ENCODE results near the gene GPATCH2L. TPM values are rescaled to one million over a fixed set of nuclear protein-coding genes. Genes with fewer than 3 reads are reported as not detected.

Gene GPATCH2L
- total RNA-seq, 1 donor from 2014 or later, result 40.2 TPM

DNA sequence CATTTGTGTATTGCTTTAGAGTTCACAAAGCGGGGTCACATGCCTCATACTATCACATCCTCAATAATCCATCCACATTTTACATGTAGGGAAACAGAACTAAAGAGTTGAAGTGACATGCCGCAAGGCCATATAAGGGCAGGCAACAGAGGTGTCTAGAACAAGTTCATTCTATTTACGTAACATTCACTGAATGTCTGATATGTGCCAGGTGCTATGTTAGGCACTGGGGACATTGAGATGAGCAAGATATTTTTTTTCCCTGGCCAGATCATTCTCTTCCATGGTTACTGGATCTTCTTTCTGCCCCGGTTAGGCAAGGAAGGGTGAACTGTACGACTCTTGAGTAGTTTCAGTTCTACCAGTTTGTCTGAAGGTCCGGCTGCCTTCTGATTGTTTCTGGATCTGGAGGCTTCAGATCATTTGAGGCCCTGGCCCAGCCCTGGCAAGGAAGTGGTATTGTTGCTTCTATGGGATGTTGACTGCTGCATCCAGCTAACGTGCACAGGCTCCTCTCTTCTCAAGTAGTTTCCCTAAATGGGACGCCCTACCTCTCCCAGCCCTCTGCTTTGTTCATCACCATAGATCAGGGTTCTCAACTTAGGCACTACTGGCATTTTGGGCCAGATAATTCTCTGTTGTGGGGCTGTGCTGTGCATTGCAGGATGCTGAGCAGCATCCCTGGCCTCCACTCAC lies 12.1 kb downstream of the GPATCH2L start:
- Histone ChIP-seq H3K4me1 (ENCODE audit: control insufficient read depth in 3 of 3, insufficient read depth in 3 of 3, low read length in 3 of 3) (peaks cover 24 to 37% (median 29%) of the 10 kb centered on the region in 3 donors), H3K9me3 (ENCODE audit: control insufficient read depth in 3 of 3, low read length in 3 of 3) (peaks cover 0 to 3% (median 2%) of the 10 kb centered on the region in 3 donors), H3K27me3 (ENCODE audit: control insufficient read depth in 3 of 3, insufficient read depth in 3 of 3, low read length in 3 of 3) (no peaks in the 10 kb centered on the region), H3K9ac (ENCODE audit: low read depth in 1 of 3, low read length in 3 of 3) (peak overlapping the region; percentile 51 to 71 (median 63)), H3K36me3 (ENCODE audit: control insufficient read depth in 3 of 3, insufficient read depth in 3 of 3, low read length in 3 of 3) (peaks cover 12 to 32% (median 25%) of the 10 kb centered on the region in 3 donors), H3K4me3 (ENCODE audit: low read length in 3 of 3) (peak overlapping the region; percentile 52 to 63 (median 59)), H3K27ac (ENCODE audit: low read depth, low read length) (peak overlapping the region; percentile 87)

DNA sequence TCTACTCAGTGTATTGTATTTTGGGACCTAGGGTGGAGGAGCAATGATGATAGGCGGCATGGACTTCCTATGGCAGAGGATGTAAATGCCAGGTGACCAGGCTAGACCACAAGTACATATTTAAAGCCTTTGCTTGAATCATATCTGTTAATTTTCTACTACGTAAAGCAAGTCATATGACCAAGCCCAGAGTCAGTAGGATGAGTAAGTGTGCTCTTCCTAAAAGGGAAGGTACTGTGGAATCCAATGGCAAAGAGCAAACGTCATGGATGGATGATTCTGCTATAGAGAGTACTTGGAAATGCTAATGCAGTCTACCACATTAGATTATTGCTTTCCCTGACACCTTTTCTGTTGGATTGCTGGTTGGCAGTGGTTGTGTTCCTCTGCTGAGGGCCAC lies 16.8 kb downstream of the GPATCH2L start:
- H3K27me3 ChIP-seq (ENCODE audit: control insufficient read depth in 3 of 3, insufficient read depth in 3 of 3, low read length in 3 of 3), result no peaks in the 10 kb centered on the region
- H3K36me3 ChIP-seq (ENCODE audit: control insufficient read depth in 3 of 3, insufficient read depth in 3 of 3, low read length in 3 of 3), result peaks cover 9 to 29% (median 26%) of the 10 kb centered on the region in 3 donors
- peaks cover 0 to 3% (median 2%) of the 10 kb centered on the region in 3 donors for H3K9me3 ChIP-seq (ENCODE audit: control insufficient read depth in 3 of 3, low read length in 3 of 3)
- peaks cover 15 to 17% (median 16%) of the 10 kb centered on the region in 3 donors for H3K4me1 ChIP-seq (ENCODE audit: control insufficient read depth in 3 of 3, insufficient read depth in 3 of 3, low read length in 3 of 3)
- H3K4me3 ChIP-seq (ENCODE audit: low read length in 3 of 3), result no peak overlapping the region
- H3K27ac ChIP-seq (ENCODE audit: low read depth, low read length), result no peak overlapping the region
- H3K9ac ChIP-seq (ENCODE audit: low read depth in 1 of 3, low read length in 3 of 3), result no peak overlapping the region

DNA sequence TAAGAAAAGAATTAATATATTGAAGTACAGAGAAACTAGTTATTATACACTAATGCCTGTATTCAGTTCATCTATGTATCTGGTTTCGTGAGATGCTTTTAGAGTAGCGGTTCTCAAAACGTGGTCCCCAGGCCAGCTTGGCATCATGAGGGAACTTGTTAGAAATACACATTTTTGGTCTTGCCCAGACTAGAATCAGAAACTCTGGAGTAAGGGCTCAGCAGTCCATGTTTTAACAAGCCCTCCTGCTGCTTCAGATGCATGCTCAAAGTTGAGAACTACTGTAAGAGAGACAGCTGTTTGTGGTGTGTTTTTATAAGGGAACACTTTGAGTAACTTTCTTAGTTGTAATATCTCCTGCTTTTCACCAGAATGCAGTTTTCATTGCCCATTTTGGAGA lies 18.1 kb downstream of the GPATCH2L start:
- Histone ChIP-seq H3K36me3 (ENCODE audit: control insufficient read depth in 3 of 3, insufficient read depth in 3 of 3, low read length in 3 of 3) (peaks cover 9 to 30% (median 29%) of the 10 kb centered on the region in 3 donors), H3K27ac (ENCODE audit: low read depth, low read length) (no peak overlapping the region), H3K4me3 (ENCODE audit: low read length in 3 of 3) (no peak overlapping the region), H3K4me1 (ENCODE audit: control insufficient read depth in 3 of 3, insufficient read depth in 3 of 3, low read length in 3 of 3) (peaks cover 6 to 9% (median 7%) of the 10 kb centered on the region in 3 donors), H3K9me3 (ENCODE audit: control insufficient read depth in 3 of 3, low read length in 3 of 3) (peaks cover 0 to 3% (median 2%) of the 10 kb centered on the region in 3 donors), H3K9ac (ENCODE audit: low read depth in 1 of 3, low read length in 3 of 3) (no peak overlapping the region), H3K27me3 (ENCODE audit: control insufficient read depth in 3 of 3, insufficient read depth in 3 of 3, low read length in 3 of 3) (no peaks in the 10 kb centered on the region)

DNA sequence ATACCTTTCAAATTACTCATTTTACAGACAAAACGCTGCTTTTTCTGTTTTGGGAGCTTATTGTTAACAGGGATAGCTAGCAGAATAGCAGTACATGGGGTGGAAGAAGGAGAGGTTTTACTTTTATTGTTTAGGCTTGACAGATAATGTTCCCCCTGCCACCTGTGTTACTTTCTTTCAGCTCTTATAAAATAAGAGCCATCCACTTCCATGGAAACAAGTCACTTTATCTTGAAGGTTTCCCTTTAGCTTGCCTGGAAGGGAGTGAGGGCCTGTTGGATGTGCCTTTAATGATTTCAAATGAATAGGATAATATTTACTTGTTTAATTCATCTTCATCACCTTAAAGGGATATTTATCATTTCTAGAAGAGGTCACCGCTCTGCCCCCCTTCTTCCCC lies 23.3 kb downstream of the GPATCH2L start:
- Histone ChIP-seq H3K36me3 (ENCODE audit: control insufficient read depth in 3 of 3, insufficient read depth in 3 of 3, low read length in 3 of 3) (peaks cover 13 to 34% (median 34%) of the 10 kb centered on the region in 3 donors), H3K9me3 (ENCODE audit: control insufficient read depth in 3 of 3, low read length in 3 of 3) (no peaks in the 10 kb centered on the region), H3K4me1 (ENCODE audit: control insufficient read depth in 3 of 3, insufficient read depth in 3 of 3, low read length in 3 of 3) (peaks cover 0 to 6% (median 0%) of the 10 kb centered on the region in 3 donors), H3K27ac (ENCODE audit: low read depth, low read length) (no peak overlapping the region), H3K27me3 (ENCODE audit: control insufficient read depth in 3 of 3, insufficient read depth in 3 of 3, low read length in 3 of 3) (no peaks in the 10 kb centered on the region), H3K4me3 (ENCODE audit: low read length in 3 of 3) (no peak overlapping the region), H3K9ac (ENCODE audit: low read depth in 1 of 3, low read length in 3 of 3) (no peak overlapping the region)

DNA sequence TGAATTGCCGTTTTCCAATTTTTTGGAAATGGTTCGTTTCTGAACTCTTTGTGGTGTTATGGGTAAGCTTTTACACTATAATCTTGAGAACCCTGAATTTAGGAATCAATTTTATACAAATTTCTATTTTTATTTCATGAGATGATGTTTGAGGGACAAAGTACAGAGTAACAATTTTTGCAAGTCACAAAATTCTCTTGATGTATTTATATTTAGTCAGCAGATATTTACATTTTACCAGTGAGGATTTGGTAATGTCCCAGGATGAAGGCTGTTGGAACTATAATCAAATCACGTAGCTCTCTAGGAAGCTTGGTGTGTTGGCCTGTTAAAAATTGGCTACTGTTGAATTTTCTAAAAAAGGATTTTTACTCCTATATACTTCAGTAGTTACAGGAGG lies 24.2 kb downstream of the GPATCH2L start:
- H3K27me3 ChIP-seq (ENCODE audit: control insufficient read depth in 3 of 3, insufficient read depth in 3 of 3, low read length in 3 of 3), result no peaks in the 10 kb centered on the region
- H3K27ac ChIP-seq (ENCODE audit: low read depth, low read length), result no peak overlapping the region
- no peak overlapping the region for H3K9ac ChIP-seq (ENCODE audit: low read depth in 1 of 3, low read length in 3 of 3)
- H3K4me3 ChIP-seq (ENCODE audit: low read length in 3 of 3), result no peak overlapping the region
- H3K9me3 ChIP-seq (ENCODE audit: control insufficient read depth in 3 of 3, low read length in 3 of 3), result no peaks in the 10 kb centered on the region
- H3K36me3 ChIP-seq (ENCODE audit: control insufficient read depth in 3 of 3, insufficient read depth in 3 of 3, low read length in 3 of 3), result peaks cover 13 to 40% (median 37%) of the 10 kb centered on the region in 3 donors
- peaks cover 0 to 6% (median 0%) of the 10 kb centered on the region in 3 donors for H3K4me1 ChIP-seq (ENCODE audit: control insufficient read depth in 3 of 3, insufficient read depth in 3 of 3, low read length in 3 of 3)

DNA sequence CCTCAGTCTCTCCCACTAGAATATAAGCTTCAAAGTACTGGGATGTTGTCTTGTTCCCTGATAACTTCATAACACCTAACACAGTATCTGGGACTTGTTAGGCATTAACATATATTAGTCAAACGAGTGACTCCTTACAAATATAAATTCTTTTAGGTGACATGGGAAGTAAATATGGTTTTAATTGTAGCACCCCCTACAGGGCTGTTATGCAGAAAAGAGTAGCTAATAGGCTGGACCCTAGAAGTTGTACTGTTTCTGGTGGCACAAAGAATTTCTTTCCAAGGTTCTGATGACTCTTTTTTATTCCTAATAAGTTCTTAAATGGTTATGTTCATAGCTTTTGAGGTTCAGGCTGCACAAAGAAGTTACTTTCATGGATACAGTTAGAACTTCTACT lies 29.8 kb downstream of the GPATCH2L start:
- Histone ChIP-seq H3K4me3 (ENCODE audit: low read length in 3 of 3) (no peak overlapping the region), H3K9ac (ENCODE audit: low read depth in 1 of 3, low read length in 3 of 3) (no peak overlapping the region), H3K36me3 (ENCODE audit: control insufficient read depth in 3 of 3, insufficient read depth in 3 of 3, low read length in 3 of 3) (peaks cover 24 to 52% (median 48%) of the 10 kb centered on the region in 3 donors)

DNA sequence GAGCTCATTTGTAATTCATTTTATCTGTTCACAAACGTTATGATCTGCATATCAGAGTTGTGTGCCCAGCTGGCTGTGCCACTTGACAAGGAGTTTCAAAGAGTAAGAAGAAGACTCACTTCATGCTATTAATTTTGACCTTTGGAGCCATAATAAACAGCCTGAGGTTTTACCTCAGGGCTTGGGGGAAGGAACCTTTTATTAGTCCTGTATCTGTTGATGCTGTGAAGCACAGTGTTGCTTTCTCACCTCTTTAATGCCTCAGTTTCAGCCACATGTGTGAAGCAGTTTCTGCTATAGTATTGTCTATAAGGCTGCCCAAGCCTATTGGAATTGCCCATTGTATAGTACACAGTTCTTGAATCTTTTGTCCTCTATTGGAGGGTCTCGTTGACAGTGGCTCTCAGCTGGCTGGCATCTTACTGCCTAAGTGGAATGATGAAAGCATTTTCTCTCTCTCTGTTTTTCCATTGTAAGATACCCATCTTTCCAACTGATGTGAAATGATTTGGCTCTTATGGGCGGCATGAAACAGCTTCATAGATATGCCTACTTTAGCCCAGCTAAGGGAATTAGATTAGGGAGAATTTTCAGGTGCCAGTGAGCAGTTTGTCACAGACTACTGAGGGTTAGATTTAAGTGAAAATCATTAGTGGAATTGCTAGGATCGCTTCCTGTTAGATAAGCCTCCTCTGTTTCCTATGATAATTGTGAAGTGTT lies 34.7 kb downstream of the GPATCH2L start:
- Histone ChIP-seq H3K27me3 (ENCODE audit: control insufficient read depth in 3 of 3, insufficient read depth in 3 of 3, low read length in 3 of 3) (no peaks in the 10 kb centered on the region), H3K4me3 (ENCODE audit: low read length in 3 of 3) (no peak overlapping the region), H3K36me3 (ENCODE audit: control insufficient read depth in 3 of 3, insufficient read depth in 3 of 3, low read length in 3 of 3) (peaks cover 5 to 25% (median 20%) of the 10 kb centered on the region in 3 donors), H3K27ac (ENCODE audit: low read depth, low read length) (no peak overlapping the region), H3K4me1 (ENCODE audit: control insufficient read depth in 3 of 3, insufficient read depth in 3 of 3, low read length in 3 of 3) (peaks cover 0 to 4% (median 0%) of the 10 kb centered on the region in 3 donors), H3K9ac (ENCODE audit: low read depth in 1 of 3, low read length in 3 of 3) (no peak overlapping the region), H3K9me3 (ENCODE audit: control insufficient read depth in 3 of 3, low read length in 3 of 3) (no peaks in the 10 kb centered on the region)

More for the DNA sequence above, 29.8 kb downstream of the GPATCH2L start:
- Histone ChIP-seq H3K4me1 (ENCODE audit: control insufficient read depth in 3 of 3, insufficient read depth in 3 of 3, low read length in 3 of 3) (peaks cover 0 to 4% (median 0%) of the 10 kb centered on the region in 3 donors), H3K27ac (ENCODE audit: low read depth, low read length) (no peak overlapping the region), H3K27me3 (ENCODE audit: control insufficient read depth in 3 of 3, insufficient read depth in 3 of 3, low read length in 3 of 3) (no peaks in the 10 kb centered on the region), H3K9me3 (ENCODE audit: control insufficient read depth in 3 of 3, low read length in 3 of 3) (no peaks in the 10 kb centered on the region)

DNA sequence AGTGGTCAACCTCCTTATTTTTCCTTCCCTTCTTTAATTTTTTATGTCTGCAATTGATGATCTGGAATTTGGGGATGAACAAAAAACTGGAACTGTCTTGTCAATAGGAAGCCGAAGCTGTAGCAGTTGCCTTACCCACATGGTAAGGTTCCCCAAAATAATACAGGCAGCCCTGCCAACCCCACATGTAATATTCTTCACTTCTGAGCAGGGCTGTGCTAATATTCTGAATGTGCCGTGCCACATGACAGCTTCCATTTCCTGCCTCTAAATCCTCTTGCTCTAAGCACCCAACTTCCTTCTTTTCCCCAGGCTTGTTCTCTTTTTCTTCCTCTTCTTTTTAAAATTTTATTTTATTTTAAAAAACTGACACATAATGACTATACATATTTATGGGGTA lies 39.6 kb downstream of the GPATCH2L start:
- no peak overlapping the region for H3K9ac ChIP-seq (ENCODE audit: low read depth in 1 of 3, low read length in 3 of 3)
- H3K36me3 ChIP-seq (ENCODE audit: control insufficient read depth in 3 of 3, insufficient read depth in 3 of 3, low read length in 3 of 3), result peaks cover 7 to 35% (median 31%) of the 10 kb centered on the region in 3 donors
- no peak overlapping the region for H3K4me3 ChIP-seq (ENCODE audit: low read length in 3 of 3)
- H3K4me1 ChIP-seq (ENCODE audit: control insufficient read depth in 3 of 3, insufficient read depth in 3 of 3, low read length in 3 of 3), result peaks cover 0 to 3% (median 0%) of the 10 kb centered on the region in 3 donors
- H3K27me3 ChIP-seq (ENCODE audit: control insufficient read depth in 3 of 3, insufficient read depth in 3 of 3, low read length in 3 of 3), result no peaks in the 10 kb centered on the region
- H3K27ac ChIP-seq (ENCODE audit: low read depth, low read length), result no peak overlapping the region
- no peaks in the 10 kb centered on the region for H3K9me3 ChIP-seq (ENCODE audit: control insufficient read depth in 3 of 3, low read length in 3 of 3)

DNA sequence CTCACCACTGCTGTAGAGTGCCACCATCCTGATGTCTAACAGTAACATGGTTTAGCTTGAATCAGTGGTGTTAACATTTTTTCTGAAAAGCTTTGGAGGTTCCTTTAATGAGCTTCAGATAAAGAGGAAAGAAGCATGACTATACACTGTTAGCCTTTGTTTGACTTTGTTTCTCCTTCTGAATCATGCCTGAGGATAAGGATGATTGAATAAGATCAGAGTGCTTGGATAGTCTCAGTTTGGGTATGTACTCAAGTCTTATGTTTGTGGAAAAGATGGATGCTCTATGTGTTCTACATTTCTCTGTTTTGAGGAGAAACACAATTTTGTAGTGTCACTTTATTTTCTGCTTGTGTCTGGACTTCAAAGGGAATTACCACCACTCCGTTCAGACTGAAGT lies 42.0 kb downstream of the GPATCH2L start:
- H3K27ac ChIP-seq (ENCODE audit: low read depth, low read length), result no peak overlapping the region
- H3K4me1 ChIP-seq (ENCODE audit: control insufficient read depth in 3 of 3, insufficient read depth in 3 of 3, low read length in 3 of 3), result no peaks in the 10 kb centered on the region
- H3K9me3 ChIP-seq (ENCODE audit: control insufficient read depth in 3 of 3, low read length in 3 of 3), result no peaks in the 10 kb centered on the region
- H3K36me3 ChIP-seq (ENCODE audit: control insufficient read depth in 3 of 3, insufficient read depth in 3 of 3, low read length in 3 of 3), result peaks cover 21 to 47% (median 47%) of the 10 kb centered on the region in 3 donors
- H3K4me3 ChIP-seq (ENCODE audit: low read length in 3 of 3), result no peak overlapping the region
- H3K9ac ChIP-seq (ENCODE audit: low read depth in 1 of 3, low read length in 3 of 3), result no peak overlapping the region
- H3K27me3 ChIP-seq (ENCODE audit: control insufficient read depth in 3 of 3, insufficient read depth in 3 of 3, low read length in 3 of 3), result no peaks in the 10 kb centered on the region

DNA sequence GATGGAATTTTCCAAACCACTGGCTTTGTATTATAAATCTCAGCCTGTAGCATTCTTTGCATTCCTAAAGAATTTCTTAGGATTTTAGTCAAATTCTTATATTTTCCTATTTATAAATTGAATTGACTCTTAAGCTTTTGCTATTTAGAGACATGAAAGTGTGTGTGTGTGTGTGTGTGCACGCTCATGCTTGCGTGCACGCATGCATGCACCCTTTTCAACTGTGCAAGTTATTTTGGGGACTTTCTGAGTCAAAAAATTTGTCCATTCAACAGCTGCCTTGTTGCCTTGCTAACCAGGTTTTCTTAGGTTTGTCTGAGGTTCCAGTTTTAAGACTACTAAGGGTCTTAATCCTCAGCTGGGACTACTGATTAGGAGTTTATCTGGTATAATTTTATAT lies 42.6 kb downstream of the GPATCH2L start:
- no peak overlapping the region for H3K9ac ChIP-seq (ENCODE audit: low read depth in 1 of 3, low read length in 3 of 3)
- no peaks in the 10 kb centered on the region for H3K27me3 ChIP-seq (ENCODE audit: control insufficient read depth in 3 of 3, insufficient read depth in 3 of 3, low read length in 3 of 3)
- no peaks in the 10 kb centered on the region for H3K4me1 ChIP-seq (ENCODE audit: control insufficient read depth in 3 of 3, insufficient read depth in 3 of 3, low read length in 3 of 3)
- no peaks in the 10 kb centered on the region for H3K9me3 ChIP-seq (ENCODE audit: control insufficient read depth in 3 of 3, low read length in 3 of 3)
- no peak overlapping the region for H3K27ac ChIP-seq (ENCODE audit: low read depth, low read length)
- peaks cover 21 to 49% (median 47%) of the 10 kb centered on the region in 3 donors for H3K36me3 ChIP-seq (ENCODE audit: control insufficient read depth in 3 of 3, insufficient read depth in 3 of 3, low read length in 3 of 3)
- no peak overlapping the region for H3K4me3 ChIP-seq (ENCODE audit: low read length in 3 of 3)
